RWPE1 (cell line): ENCODE measurements around the gene NFATC2.

Experiments used
- CTCF ChIA-PET: fragments of 350-600 bp; sonication (Branson Sonifier 250); formaldehyde crosslinking; extraction: SDS; loops from one replicate; lab custom pipeline; 2021; lab: Yijun Ruan, JAX
- POLR2A ChIA-PET: fragments of 400-600 bp; formaldehyde crosslinking; extraction: SDS; loops from one replicate; lab custom pipeline; 2020; ENCODE audit warnings: antibody characterized with exemption; ENCODE audit not compliant: low non-redundant PET; lab: Yijun Ruan, JAX
- DNase-seq: peaks from one replicate; pipeline ENCODE4 v3.0.0; 2012; ENCODE audit warnings: low spot score
- H3K27ac ChIP-seq: fragments of 450-650 bp; 2 replicates; pipeline ENCODE4 v1.5.1; 2017
- TF ChIP-seq, protein P1 (sequence below): fragments of 450-650 bp; conservative IDR thresholded peaks from 2 replicates; pipeline ENCODE4 v1.5.1; 2017; ENCODE audit warnings: low read depth, mild to moderate bottlenecking

The NFATC2 gene

DNA sequence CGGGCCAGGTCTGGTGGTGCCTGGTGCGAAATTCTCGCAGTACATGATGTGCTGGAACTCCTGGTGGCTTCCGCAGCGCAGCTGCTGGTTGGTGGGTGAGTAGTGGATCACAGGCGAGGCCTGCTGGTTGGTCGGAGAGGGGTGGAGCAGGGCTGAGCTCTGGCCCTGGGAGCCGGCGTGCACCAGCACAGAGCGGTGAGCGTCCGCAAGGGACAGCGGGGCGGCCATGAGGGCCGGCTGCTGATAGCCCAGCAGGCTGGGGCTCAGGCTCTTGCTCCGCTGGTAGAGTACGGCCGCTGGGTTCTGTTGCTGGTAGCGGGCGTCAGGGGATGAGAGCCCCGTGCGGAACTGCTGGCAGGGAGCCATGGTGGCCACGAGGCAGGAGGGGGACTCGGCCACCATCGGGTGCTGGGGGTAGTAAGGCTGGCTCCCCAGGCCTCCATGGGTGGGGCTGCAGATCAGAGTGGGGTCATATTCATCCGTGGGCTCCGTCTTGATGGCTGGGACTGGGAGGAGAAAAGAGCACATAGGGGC, 110.2 kb downstream of the NFATC2 start:
- CTCF ChIA-PET: interaction anchor here (0.6 to 0.8 kb wide), 3 partner anchors 24 to 136 kb away, joined by 3 read pairs; no protein-coding TSS in a partner anchor
- no peak overlapping the region for H3K27ac ChIP-seq
- POLR2A ChIA-PET: no interaction called here
- no peak for DNase-seq
- TF ChIP-seq, protein P1, sequence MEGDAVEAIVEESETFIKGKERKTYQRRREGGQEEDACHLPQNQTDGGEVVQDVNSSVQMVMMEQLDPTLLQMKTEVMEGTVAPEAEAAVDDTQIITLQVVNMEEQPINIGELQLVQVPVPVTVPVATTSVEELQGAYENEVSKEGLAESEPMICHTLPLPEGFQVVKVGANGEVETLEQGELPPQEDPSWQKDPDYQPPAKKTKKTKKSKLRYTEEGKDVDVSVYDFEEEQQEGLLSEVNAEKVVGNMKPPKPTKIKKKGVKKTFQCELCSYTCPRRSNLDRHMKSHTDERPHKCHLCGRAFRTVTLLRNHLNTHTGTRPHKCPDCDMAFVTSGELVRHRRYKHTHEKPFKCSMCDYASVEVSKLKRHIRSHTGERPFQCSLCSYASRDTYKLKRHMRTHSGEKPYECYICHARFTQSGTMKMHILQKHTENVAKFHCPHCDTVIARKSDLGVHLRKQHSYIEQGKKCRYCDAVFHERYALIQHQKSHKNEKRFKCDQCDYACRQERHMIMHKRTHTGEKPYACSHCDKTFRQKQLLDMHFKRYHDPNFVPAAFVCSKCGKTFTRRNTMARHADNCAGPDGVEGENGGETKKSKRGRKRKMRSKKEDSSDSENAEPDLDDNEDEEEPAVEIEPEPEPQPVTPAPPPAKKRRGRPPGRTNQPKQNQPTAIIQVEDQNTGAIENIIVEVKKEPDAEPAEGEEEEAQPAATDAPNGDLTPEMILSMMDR: no peak

DNA sequence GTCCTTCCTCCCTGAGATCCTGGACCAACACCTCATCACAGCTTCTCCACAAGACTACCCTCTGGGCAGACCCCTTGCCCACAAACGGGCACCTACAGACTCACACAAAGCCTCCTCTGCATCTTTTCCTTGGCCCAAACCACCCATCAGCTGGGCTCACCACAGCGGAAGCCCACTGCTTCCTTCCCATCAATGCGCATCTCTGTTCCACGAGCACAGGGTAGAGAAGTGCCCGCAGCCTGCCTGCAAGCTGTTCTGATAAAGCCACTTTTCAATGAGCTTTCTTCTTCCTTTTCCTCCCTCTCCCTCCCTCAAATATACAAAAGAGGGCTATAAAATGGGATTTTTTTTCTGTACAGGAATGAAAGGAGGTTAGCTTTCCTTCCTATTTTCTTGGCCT, 111.2 kb downstream of the NFATC2 start:
- POLR2A ChIA-PET: no interaction called here
- CTCF ChIA-PET: interaction anchor here (0.6 to 0.8 kb wide), 2 partner anchors 117 to 131 kb away, joined by 3 read pairs; no protein-coding TSS in a partner anchor
- TF ChIP-seq, protein P1: no peak
- H3K27ac ChIP-seq: no peak overlapping the region
- no peak for DNase-seq

DNA sequence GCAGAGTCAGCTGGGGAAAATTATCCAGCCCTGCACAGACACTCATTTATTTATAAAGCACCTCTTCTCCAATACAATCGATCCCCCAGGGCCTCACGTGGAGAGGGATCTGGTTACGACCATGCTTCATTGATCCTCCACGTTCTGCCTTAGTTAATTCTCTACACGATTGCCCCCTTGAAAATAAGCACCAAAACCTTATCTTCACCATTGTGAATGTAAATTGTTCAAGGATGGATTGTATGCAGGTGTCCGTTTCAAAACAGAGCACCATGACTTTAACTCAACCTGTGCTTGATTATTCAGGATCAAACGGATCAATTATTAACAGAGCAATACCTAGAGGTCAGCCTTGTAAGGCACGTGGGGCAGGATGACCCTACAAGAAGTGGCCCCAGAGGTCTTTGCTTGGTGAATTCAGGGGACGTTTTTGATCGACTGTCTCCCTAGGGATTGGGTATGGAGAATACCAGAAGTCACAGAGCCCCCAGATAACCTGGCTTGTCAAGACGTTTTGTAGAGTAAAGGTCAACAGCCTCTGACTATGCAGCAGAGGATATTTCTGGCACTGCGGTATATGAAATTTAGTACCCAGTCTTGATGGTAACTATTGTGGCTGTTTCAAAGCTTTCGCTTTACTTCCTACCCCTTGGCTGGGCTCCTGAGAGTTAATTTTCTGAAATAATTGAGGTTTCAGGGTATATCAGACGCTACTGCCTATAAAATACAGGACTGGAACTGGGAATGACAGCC, 112.1 kb downstream of the NFATC2 start:
- POLR2A ChIA-PET: no interaction called here
- TF ChIP-seq, protein P1: no peak
- CTCF ChIA-PET: interaction anchor here (0.5 kb wide), 1 partner anchor 18 kb away, joined by 3 read pairs; no protein-coding TSS in a partner anchor
- H3K27ac ChIP-seq: no peak overlapping the region
- no peak for DNase-seq

DNA sequence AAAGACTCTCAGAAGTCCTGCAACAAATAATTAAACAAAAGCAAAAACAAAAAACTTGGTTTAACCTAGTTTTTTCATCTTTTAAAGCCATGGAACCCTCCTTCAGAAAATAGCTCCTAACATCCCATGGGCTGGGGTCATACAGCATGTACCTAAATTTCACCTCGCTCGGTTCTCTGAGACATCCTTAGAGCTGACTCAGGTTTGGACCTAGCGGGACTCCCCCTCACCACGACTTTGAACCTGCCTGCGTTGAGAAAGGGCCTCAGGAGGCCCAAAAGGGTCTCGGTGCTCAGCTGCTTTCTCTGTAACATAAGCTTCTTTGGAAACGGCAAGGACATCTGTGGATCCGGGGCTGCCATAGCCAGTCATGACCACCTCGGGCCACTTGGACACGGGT, 112.8 kb downstream of the NFATC2 start:
- H3K27ac ChIP-seq: no peak overlapping the region
- DNase-seq: no peak
- ChIA-PET POLR2A (interaction anchor here (0.6 kb wide), 1 partner anchor 359 kb away, joined by 3 read pairs; no protein-coding TSS in a partner anchor), CTCF (interaction anchor here (0.5 kb wide), 1 partner anchor 17 kb away, joined by 3 read pairs; no protein-coding TSS in a partner anchor)
- TF ChIP-seq, protein P1: no peak

DNA sequence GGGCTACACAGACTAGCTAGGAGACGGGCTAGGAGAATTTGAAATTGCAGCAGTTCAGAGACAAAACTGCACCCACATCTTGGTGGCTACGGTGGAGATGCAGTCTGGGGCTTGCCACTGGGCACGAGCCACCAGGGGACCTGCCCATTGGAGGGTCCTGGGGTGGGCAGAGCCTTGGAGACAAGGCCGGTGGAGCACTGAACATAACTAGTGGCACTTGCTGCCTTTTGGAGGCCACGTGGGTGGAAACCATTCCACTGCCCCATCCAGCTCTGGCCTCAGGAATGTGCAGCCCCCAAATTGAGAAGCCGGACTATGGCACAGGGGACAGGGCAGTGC, 113.4 kb downstream of the NFATC2 start:
- TF ChIP-seq, protein P1: no peak
- ChIA-PET CTCF (no interaction called here), POLR2A (interaction anchor here (0.6 kb wide), 1 partner anchor 359 kb away, joined by 3 read pairs; no protein-coding TSS in a partner anchor)
- H3K27ac ChIP-seq: no peak overlapping the region
- no peak for DNase-seq

DNA sequence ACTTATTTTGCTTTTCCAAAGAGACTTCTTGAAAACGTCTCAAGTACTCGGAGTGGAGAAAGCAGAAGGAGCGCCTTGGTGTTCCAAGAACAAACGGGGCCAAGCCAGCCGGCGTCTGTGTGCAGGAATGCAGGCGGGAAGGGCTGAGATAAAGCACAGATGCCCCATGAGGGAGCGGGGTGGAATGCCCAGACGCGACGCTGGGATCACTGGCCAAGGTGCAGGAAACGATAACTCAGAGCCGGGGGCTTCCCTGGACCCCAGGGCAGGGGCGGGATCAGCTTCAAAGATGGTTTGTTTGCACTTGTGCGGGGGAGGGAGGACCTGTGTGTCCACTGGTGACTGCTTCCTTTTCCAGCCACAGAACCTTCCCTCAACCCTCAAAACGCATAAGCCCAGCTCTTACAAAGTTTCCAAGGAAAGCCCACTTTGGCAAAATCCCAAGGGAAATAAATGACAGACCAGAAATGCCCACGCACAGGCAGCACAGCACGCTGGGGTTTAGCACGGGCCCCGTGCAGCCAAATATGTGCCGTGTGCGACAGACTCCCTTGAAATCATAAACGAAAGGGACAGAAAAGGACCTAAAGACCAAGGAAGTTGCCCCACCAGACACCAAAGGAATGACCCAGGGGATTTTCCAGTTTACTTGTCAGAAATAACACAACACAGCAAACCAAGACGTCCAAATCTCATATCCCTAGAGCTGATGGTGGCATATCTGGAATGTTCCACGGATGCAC, 113.9 kb downstream of the NFATC2 start:
- TF ChIP-seq, protein P1: no peak
- DNase-seq: no peak
- ChIA-PET CTCF (no interaction called here), POLR2A (no interaction called here)
- no peak overlapping the region for H3K27ac ChIP-seq
